Astrocyte (in vitro differentiated cells and primary cell): ENCODE measurements around the gene DQX1. TPM values are rescaled to one million over a fixed set of nuclear protein-coding genes. Genes with fewer than 3 reads are reported as not detected.

ENCODE experiments used
- DNase-seq: peaks from one replicate; pipeline ENCODE4 v3.0.0-alpha.2; 2010; ENCODE audit warnings: low read depth
- FAIRE-seq: peaks from 2 replicates; lab custom pipeline; 2011; peaks lifted over from hg19 to GRCh38; lab: Jason Lieb, UNC
- H2AFZ ChIP-seq: 2 replicates; pipeline ENCODE4 v1.6.0; 2012; ENCODE audit warnings: low read depth, low read length, inconsistent platforms
- H3K27ac ChIP-seq: 2 replicates; pipeline ENCODE4 v1.5.1; 2011; ENCODE audit warnings: low read depth, low read length, inconsistent platforms
- H3K27me3 ChIP-seq: 2 replicates; pipeline ENCODE4 v1.6.0; 2011; ENCODE audit warnings: low read length, inconsistent platforms; ENCODE audit not compliant: insufficient read depth
- H3K36me3 ChIP-seq: 2 replicates; pipeline ENCODE4 v1.5.1; 2011; ENCODE audit warnings: low read length, inconsistent platforms; ENCODE audit not compliant: insufficient read depth
- H3K4me1 ChIP-seq: 2 replicates; pipeline ENCODE4 v1.5.1; 2011; ENCODE audit warnings: low read length, inconsistent platforms; ENCODE audit not compliant: insufficient read depth
- H3K4me2 ChIP-seq: 2 replicates; pipeline ENCODE4 v1.6.0; 2012; ENCODE audit warnings: low read length, inconsistent platforms
- H3K4me3 ChIP-seq: 2 replicates; pipeline ENCODE4 v1.5.1; 2011; ENCODE audit warnings: low read depth, mild to moderate bottlenecking, low read length, inconsistent platforms; ENCODE audit not compliant: insufficient read depth
- H3K79me2 ChIP-seq: 2 replicates; pipeline ENCODE4 v1.6.0; 2012; ENCODE audit warnings: mild to moderate bottlenecking, low read length, inconsistent platforms; ENCODE audit not compliant: insufficient read depth
- H3K9ac ChIP-seq: 2 replicates; pipeline ENCODE4 v1.6.0; 2012; ENCODE audit warnings: mild to moderate bottlenecking, low read length, inconsistent platforms
- H3K9me3 ChIP-seq: 2 replicates; pipeline ENCODE4 v1.5.1; 2012; ENCODE audit warnings: low read depth, mild to moderate bottlenecking, low read length, inconsistent platforms; ENCODE audit not compliant: insufficient read depth
- H4K20me1 ChIP-seq: 2 replicates; pipeline ENCODE4 v1.6.0; 2012; ENCODE audit warnings: low read length, inconsistent platforms; ENCODE audit not compliant: insufficient read depth
- H3K27ac Mint-ChIP-seq: one replicate; pipeline ENCODE4 v1.8.0; 2021; ENCODE audit warnings: mild to moderate bottlenecking, mixed read lengths; ENCODE audit not compliant: unreplicated experiment
- H3K27me3 Mint-ChIP-seq: one replicate; pipeline ENCODE4 v1.8.0; 2021; ENCODE audit warnings: low read depth, mixed read lengths; ENCODE audit not compliant: unreplicated experiment
- H3K36me3 Mint-ChIP-seq: one replicate; pipeline ENCODE4 v1.8.0; 2021; ENCODE audit warnings: low read depth, mixed read lengths; ENCODE audit not compliant: unreplicated experiment
- H3K4me1 Mint-ChIP-seq: one replicate; pipeline ENCODE4 v1.8.0; 2021; ENCODE audit warnings: low read depth, mixed read lengths; ENCODE audit not compliant: unreplicated experiment
- H3K4me3 Mint-ChIP-seq: one replicate; pipeline ENCODE4 v1.8.0; 2021; ENCODE audit warnings: mild to moderate bottlenecking, moderate library complexity, mixed read lengths; ENCODE audit not compliant: unreplicated experiment
- H3K9me3 Mint-ChIP-seq: one replicate; pipeline ENCODE4 v1.8.0; 2021; ENCODE audit warnings: mild to moderate bottlenecking, mixed read lengths; ENCODE audit not compliant: unreplicated experiment
- CTCF ChIP-seq: IDR thresholded peaks from 2 replicates; pipeline ENCODE4 v1.5.1; 2011; ENCODE audit warnings: low read depth, mild to moderate bottlenecking, inconsistent platforms, low read length, moderate library complexity; ENCODE audit not compliant: insufficient read depth
- EZH2 ChIP-seq: IDR thresholded peaks from 2 replicates; pipeline ENCODE4 v1.6.1; 2012; ENCODE audit warnings: mild to moderate bottlenecking, low read length, inconsistent platforms; ENCODE audit not compliant: insufficient read depth
- total RNA-seq: library from RNA; stranded (reverse); gene quantifications from 2 replicates; pipeline ENCODE4 v1.2.1, GENCODE V29; 2021

The DQX1 gene
- total RNA-seq, 1 donor from 2014 or later, result 0.73 TPM

- DNase-seq (no peak), FAIRE-seq (no peak)
- Histone ChIP-seq H3K9me3 (no peaks in the 10 kb centered on the region), H3K4me2 (no peak overlapping the region), H3K4me1 (peaks cover 8% of the 10 kb centered on the region), H3K4me3 (no peak overlapping the region), H3K9ac (no peak overlapping the region), H3K36me3 (peaks cover 11% of the 10 kb centered on the region), H3K27me3 (no peaks in the 10 kb centered on the region), H3K79me2 (peaks cover 15% of the 10 kb centered on the region), H3K27ac (no peak overlapping the region), H2AFZ (no peak overlapping the region), H4K20me1 (peaks cover 19% of the 10 kb centered on the region)
- Mint-ChIP-seq H3K27ac (no peak overlapping the region), H3K9me3 (no peaks in the 10 kb centered on the region), H3K4me3 (no peak overlapping the region), H3K4me1 (peaks cover 8% of the 10 kb centered on the region), H3K27me3 (peaks cover 3% of the 10 kb centered on the region), H3K36me3 (peaks cover 10% of the 10 kb centered on the region)
- TF ChIP-seq CTCF, result no peak
- no peak for TF ChIP-seq EZH2
Measured at GRCh38 chr2:74534411-74534810, 8.4 kb upstream of the DQX1 start.

GRCh38 chr2:74533464-74533863 is 7.4 kb upstream of the DQX1 start:
- TF ChIP-seq EZH2 (no peak), CTCF (no peak)
- peaks cover 13% of the 10 kb centered on the region for H3K4me1 ChIP-seq
- H3K36me3 ChIP-seq, result peaks cover 11% of the 10 kb centered on the region
- Mint-ChIP-seq H3K27me3 (no peaks in the 10 kb centered on the region), H3K4me3 (peak overlapping the region; percentile 1), H3K36me3 (peaks cover 10% of the 10 kb centered on the region), H3K9me3 (no peaks in the 10 kb centered on the region), H3K27ac (no peak overlapping the region), H3K4me1 (peaks cover 8% of the 10 kb centered on the region)
- no peak for FAIRE-seq
- peaks cover 24% of the 10 kb centered on the region for H4K20me1 ChIP-seq
- no peak overlapping the region for H3K4me3 ChIP-seq
- H3K9ac ChIP-seq, result no peak overlapping the region
- no peaks in the 10 kb centered on the region for H3K27me3 ChIP-seq
- H3K27ac ChIP-seq, result no peak overlapping the region
- H3K4me2 ChIP-seq, result no peak overlapping the region
- H2AFZ ChIP-seq, result no peak overlapping the region
- H3K9me3 ChIP-seq, result no peaks in the 10 kb centered on the region
- DNase-seq, result no peak
- H3K79me2 ChIP-seq, result peaks cover 25% of the 10 kb centered on the region

GRCh38 chr2:74532222-74532621 is 6.2 kb upstream of the DQX1 start:
- no peak overlapping the region for H3K27ac ChIP-seq
- no peak overlapping the region for H3K4me2 ChIP-seq
- H2AFZ ChIP-seq, result no peak overlapping the region
- Mint-ChIP-seq H3K4me1 (peaks cover 13% of the 10 kb centered on the region), H3K27me3 (no peaks in the 10 kb centered on the region), H3K27ac (no peak overlapping the region), H3K36me3 (peaks cover 10% of the 10 kb centered on the region), H3K9me3 (no peaks in the 10 kb centered on the region), H3K4me3 (no peak overlapping the region)
- no peak overlapping the region for H3K4me3 ChIP-seq
- peaks cover 36% of the 10 kb centered on the region for H4K20me1 ChIP-seq
- no peak for FAIRE-seq
- DNase-seq, result no peak
- peaks cover 20% of the 10 kb centered on the region for H3K36me3 ChIP-seq
- no peak overlapping the region for H3K9ac ChIP-seq
- TF ChIP-seq EZH2 (no peak), CTCF (peak; percentile 7)
- H3K79me2 ChIP-seq, result peaks cover 37% of the 10 kb centered on the region
- H3K27me3 ChIP-seq, result no peaks in the 10 kb centered on the region
- H3K4me1 ChIP-seq, result peaks cover 19% of the 10 kb centered on the region
- no peaks in the 10 kb centered on the region for H3K9me3 ChIP-seq
